Keratinocyte (primary cell): ENCODE data around the gene CDH6. TPM values are rescaled to one million over a fixed set of nuclear protein-coding genes. Genes with fewer than 3 reads are reported as not detected.

Experiments used
- DNase-seq: peaks from one replicate; pipeline ENCODE4 v3.0.0-alpha.2; 2011; ENCODE audit warnings: low read depth, missing footprints, low spot score
- FAIRE-seq: peaks from 2 replicates; lab custom pipeline; 2011; peaks lifted over from hg19 to GRCh38; lab: Jason Lieb, UNC
- H2AFZ ChIP-seq: 2 replicates; pipeline ENCODE4 v1.6.0; 2012; ENCODE audit warnings: low read length, control low read depth, inconsistent platforms; ENCODE audit not compliant: control insufficient read depth
- H3K27ac ChIP-seq: 2 replicates; pipeline ENCODE4 v1.5.1; 2011; ENCODE audit warnings: low read length; ENCODE audit not compliant: control insufficient read depth, insufficient read depth
- H3K27me3 ChIP-seq: 3 replicates; pipeline ENCODE4 v1.6.0; 2011; ENCODE audit warnings: low read length; ENCODE audit not compliant: control insufficient read depth, insufficient read depth; ENCODE audit errors: extremely low read depth
- H3K36me3 ChIP-seq, 2 experiments: 2 replicates in 1 of 2; 3 replicates in 1 of 2; pipeline ENCODE4 v1.5.1; 2011; ENCODE audit warnings: low read length in 2 of 2, mild to moderate bottlenecking in 1 of 2; ENCODE audit not compliant: control insufficient read depth in 2 of 2, insufficient read depth in 2 of 2; ENCODE audit errors: extremely low read depth in 1 of 2
- H3K4me1 ChIP-seq: 3 replicates; pipeline ENCODE4 v1.5.1; 2011; ENCODE audit warnings: low read length; ENCODE audit not compliant: control insufficient read depth, insufficient read depth; ENCODE audit errors: extremely low read depth
- H3K4me2 ChIP-seq: 3 replicates; pipeline ENCODE4 v1.6.0; 2011; ENCODE audit warnings: low read depth, low read length; ENCODE audit not compliant: control insufficient read depth, insufficient read depth; ENCODE audit errors: extremely low read depth
- H3K4me3 ChIP-seq, 3 experiments: fragments of 200-600 bp in 1 of 3; sonication (generic) in 1 of 3; 2 replicates in 2 of 3; 3 replicates in 1 of 3; pipeline ENCODE4 v1.5.1; 2011 to 2016; ENCODE audit warnings: low read length in 3 of 3, mild to moderate bottlenecking in 3 of 3, control low read depth in 2 of 3, inconsistent platforms in 1 of 3, low read depth in 1 of 3, mixed read lengths in 1 of 3, mixed run types in 1 of 3, moderate library complexity in 1 of 3; ENCODE audit not compliant: control insufficient read depth in 2 of 3, insufficient read depth in 2 of 3; ENCODE audit errors: extremely low read depth in 1 of 3
- H3K79me2 ChIP-seq: 2 replicates; pipeline ENCODE4 v1.6.0; 2012; ENCODE audit warnings: low read length; ENCODE audit not compliant: control insufficient read depth, insufficient read depth
- H3K9ac ChIP-seq: 3 replicates; pipeline ENCODE4 v1.6.0; 2011; ENCODE audit warnings: low read length; ENCODE audit not compliant: control insufficient read depth, insufficient read depth; ENCODE audit errors: extremely low read depth
- H3K9me1 ChIP-seq: 3 replicates; pipeline ENCODE4 v1.6.0; 2011; ENCODE audit warnings: low read length; ENCODE audit not compliant: control insufficient read depth, insufficient read depth; ENCODE audit errors: extremely low read depth
- H3K9me3 ChIP-seq: 2 replicates; pipeline ENCODE4 v1.5.1; 2012; ENCODE audit warnings: low read depth, low read length; ENCODE audit not compliant: control insufficient read depth
- H4K20me1 ChIP-seq: 3 replicates; pipeline ENCODE4 v1.6.0; 2011; ENCODE audit warnings: low read length; ENCODE audit not compliant: control insufficient read depth, insufficient read depth; ENCODE audit errors: extremely low read depth
- CTCF ChIP-seq, 3 experiments: IDR thresholded peaks in 1 of 3; conservative IDR thresholded peaks in 1 of 3; optimal IDR thresholded peaks in 1 of 3; 2 replicates in 2 of 3; 3 replicates in 1 of 3; pipeline versions ENCODE3 to v1.5.1; 2011; ENCODE audit warnings: low read length in 3 of 3, mild to moderate bottlenecking in 3 of 3, moderate library complexity in 2 of 3, control low read depth in 1 of 3, inconsistent platforms in 1 of 3; ENCODE audit not compliant: insufficient read depth in 2 of 3; ENCODE audit errors: extremely low read depth in 1 of 3
- EZH2 ChIP-seq: IDR thresholded peaks from one replicate; pipeline ENCODE4 v1.6.1; 2012; ENCODE audit warnings: inconsistent platforms, mild to moderate bottlenecking, low read length, moderate library complexity
- dilution Hi-C: fragments of 300-500 bp; cut with MboI; formaldehyde crosslinking; loops from one replicate; pipeline ENCODE4 v1.7.0; 2020; ENCODE audit warnings: low sequenced_read_pairs; ENCODE audit not compliant: extremely low pct_ligation_motif_present
- polyA plus RNA-seq, 5 experiments: library from polyadenylated mRNA; depleted of rRNA in 3 of 5; stranded (reverse) in 3 of 5; stranded (forward) in 1 of 5; unstranded in 1 of 5; fragments of >200 nt; gene quantifications; 1 replicate in 1 of 5; 2 replicates in 3 of 5; 3 replicates in 1 of 5; pipeline versions ENCODE4 v1.2.1 to v1.2.3, GENCODE V29; 2011 to 2012; ENCODE audit warnings: missing spikeins in 2 of 5, low read depth in 1 of 5, low replicate concordance in 1 of 5

CDH6 gene
- polyA plus RNA-seq, 1 donor (not counting 4 experiments of a cell fraction or from before 2014, with no cell fraction given): not detected

GRCh38 chr5:31346896-31347551 is 153.5 kb downstream of the CDH6 start:
- Histone ChIP-seq H3K27ac (no peak overlapping the region), H3K27me3 (no peaks in the 10 kb centered on the region)
- no peak for TF ChIP-seq EZH2
- TF ChIP-seq CTCF (optimal IDR thresholded peaks at IDR 0.05 in 1 of 3, IDR thresholded peaks at IDR 0.05 in 1 of 3, conservative IDR thresholded peaks at IDR 0.05 in 1 of 3; ENCODE audit: extremely low read depth in 1 of 3, insufficient read depth in 2 of 3, low read length in 3 of 3): no peak

GRCh38 chr5:31347552-31347905 is 154.0 kb downstream of the CDH6 start:
- DNase-seq (no peak), FAIRE-seq (no peak)
- Histone ChIP-seq H3K9ac (no peak overlapping the region), H3K27me3 (no peaks in the 10 kb centered on the region), H3K79me2 (no peaks in the 10 kb centered on the region), H3K4me1 (no peaks in the 10 kb centered on the region), H2AFZ (no peak overlapping the region), H3K4me3 (no peak overlapping the region), H3K36me3 (no peaks in the 10 kb centered on the region), H3K9me3 (no peaks in the 10 kb centered on the region), H4K20me1 (no peaks in the 10 kb centered on the region), H3K4me2 (no peak overlapping the region), H3K27ac (no peak overlapping the region), H3K9me1 (no peaks in the 10 kb centered on the region)
- dilution Hi-C loops: no loop called here
- no peak for TF ChIP-seq EZH2
- TF ChIP-seq CTCF (optimal IDR thresholded peaks at IDR 0.05 in 1 of 3, IDR thresholded peaks at IDR 0.05 in 1 of 3, conservative IDR thresholded peaks at IDR 0.05 in 1 of 3; ENCODE audit: extremely low read depth in 1 of 3, insufficient read depth in 2 of 3, low read length in 3 of 3): no peak

More at GRCh38 chr5:31346896-31347551, 153.5 kb downstream of the CDH6 start:
- H3K9ac ChIP-seq: no peak overlapping the region
- no peak overlapping the region for H3K4me3 ChIP-seq
- dilution Hi-C loops: no loop called here
- H2AFZ ChIP-seq: no peak overlapping the region
- no peaks in the 10 kb centered on the region for H3K79me2 ChIP-seq
- FAIRE-seq: no peak
- no peak for DNase-seq
- H3K9me3 ChIP-seq: no peaks in the 10 kb centered on the region
- no peaks in the 10 kb centered on the region for H3K4me1 ChIP-seq
- H3K9me1 ChIP-seq: no peaks in the 10 kb centered on the region
- H3K36me3 ChIP-seq: no peaks in the 10 kb centered on the region
- H3K4me2 ChIP-seq: no peak overlapping the region
- no peaks in the 10 kb centered on the region for H4K20me1 ChIP-seq
